ENCODE measurements around the gene TSPEAR. TPM values are rescaled to one million over a fixed set of nuclear protein-coding genes. Genes with fewer than 3 reads are reported as not detected.

Gene TSPEAR
- total and polyA plus RNA-seq, 3 donors from 2014 or later, result 0.53 to 0.62 (median 0.55) TPM

GRCh38 chr21:44473915-44474555, 237.3 kb downstream of the TSPEAR start:
- WGBS, 2 donors, result 93 to 95% methylated on average over 18 to 19 of the region's 19 CpGs
- H3K4me3 ChIP-seq, result no peak overlapping the region
- intact Hi-C loops (cut with DNase I; ENCODE audit: low total_unique reads), result no loop called here
- no peaks in the 10 kb centered on the region for H3K36me3 ChIP-seq (ENCODE audit: low read depth, missing control alignments)
- H3K27me3 ChIP-seq, result no peaks in the 10 kb centered on the region
- no peak for TF ChIP-seq CTCF (IDR thresholded peaks at IDR 0.05)
- no peak for TF ChIP-seq POLR2A (IDR thresholded peaks at IDR 0.05)
- no peaks in the 10 kb centered on the region for H3K9me3 ChIP-seq
- no peak for DNase-seq
- H3K4me1 ChIP-seq, result no peaks in the 10 kb centered on the region
- H3K27ac ChIP-seq, result no peak overlapping the region

- TF ChIP-seq CTCF (IDR thresholded peaks at IDR 0.05) (no peak), POLR2A (IDR thresholded peaks at IDR 0.05) (no peak)
- Histone ChIP-seq H3K4me3 (no peak overlapping the region), H3K27me3 (no peaks in the 10 kb centered on the region), H3K4me1 (no peaks in the 10 kb centered on the region), H3K27ac (no peak overlapping the region), H3K9me3 (no peaks in the 10 kb centered on the region), H3K36me3 (ENCODE audit: low read depth, missing control alignments) (no peaks in the 10 kb centered on the region)
- 91 to 95% methylated on average over 6 of the region's 6 CpGs for WGBS, 2 donors
- no peak for DNase-seq
- intact Hi-C loops (cut with DNase I; ENCODE audit: low total_unique reads), result no loop called here
Observed at GRCh38 chr21:44471996-44472395, 239.4 kb downstream of the TSPEAR start.

GRCh38 chr21:44471341-44471740, 240.0 kb downstream of the TSPEAR start:
- no peak for DNase-seq
- H3K9me3 ChIP-seq, result no peaks in the 10 kb centered on the region
- no peak overlapping the region for H3K4me3 ChIP-seq
- H3K36me3 ChIP-seq (ENCODE audit: low read depth, missing control alignments), result no peaks in the 10 kb centered on the region
- intact Hi-C loops (cut with DNase I; ENCODE audit: low total_unique reads), result no loop called here
- no peaks in the 10 kb centered on the region for H3K27me3 ChIP-seq
- no peak for TF ChIP-seq POLR2A (IDR thresholded peaks at IDR 0.05)
- TF ChIP-seq CTCF (IDR thresholded peaks at IDR 0.05), result no peak
- H3K4me1 ChIP-seq, result no peaks in the 10 kb centered on the region
- no peak overlapping the region for H3K27ac ChIP-seq

- Histone ChIP-seq H3K27me3 (no peaks in the 10 kb centered on the region), H3K27ac (no peak overlapping the region), H3K9me3 (no peaks in the 10 kb centered on the region), H3K4me3 (no peak overlapping the region), H3K36me3 (ENCODE audit: low read depth, missing control alignments) (no peaks in the 10 kb centered on the region), H3K4me1 (no peaks in the 10 kb centered on the region)
- 88 to 90% methylated on average over 1 to 15 of the region's 15 CpGs for whole genome bisulfite sequencing, 2 donors
- TF ChIP-seq POLR2A (IDR thresholded peaks at IDR 0.05) (no peak), CTCF (IDR thresholded peaks at IDR 0.05) (no peak)
- intact Hi-C loops (cut with DNase I; ENCODE audit: low total_unique reads), result no loop called here
- DNase-seq, result no peak
Observed at GRCh38 chr21:44467859-44468195, 243.5 kb downstream of the TSPEAR start.

All from testis (tissue), 3 donors.